Limb (tissue), 2 donors: ENCODE results near the gene DDIT3.
"Not testable (repeated sequence)": the region's sequence is repeated elsewhere in the genome, so short reads cannot be mapped to it uniquely, and the experiment has no call there.

Source experiments
- DNase-seq, 2 donors: peaks; one replicate each; pipeline ENCODE4 v3.0.0-alpha.2; 2016; ENCODE audit errors: extremely low spot score in 2 of 2

Gene DDIT3

DNA sequence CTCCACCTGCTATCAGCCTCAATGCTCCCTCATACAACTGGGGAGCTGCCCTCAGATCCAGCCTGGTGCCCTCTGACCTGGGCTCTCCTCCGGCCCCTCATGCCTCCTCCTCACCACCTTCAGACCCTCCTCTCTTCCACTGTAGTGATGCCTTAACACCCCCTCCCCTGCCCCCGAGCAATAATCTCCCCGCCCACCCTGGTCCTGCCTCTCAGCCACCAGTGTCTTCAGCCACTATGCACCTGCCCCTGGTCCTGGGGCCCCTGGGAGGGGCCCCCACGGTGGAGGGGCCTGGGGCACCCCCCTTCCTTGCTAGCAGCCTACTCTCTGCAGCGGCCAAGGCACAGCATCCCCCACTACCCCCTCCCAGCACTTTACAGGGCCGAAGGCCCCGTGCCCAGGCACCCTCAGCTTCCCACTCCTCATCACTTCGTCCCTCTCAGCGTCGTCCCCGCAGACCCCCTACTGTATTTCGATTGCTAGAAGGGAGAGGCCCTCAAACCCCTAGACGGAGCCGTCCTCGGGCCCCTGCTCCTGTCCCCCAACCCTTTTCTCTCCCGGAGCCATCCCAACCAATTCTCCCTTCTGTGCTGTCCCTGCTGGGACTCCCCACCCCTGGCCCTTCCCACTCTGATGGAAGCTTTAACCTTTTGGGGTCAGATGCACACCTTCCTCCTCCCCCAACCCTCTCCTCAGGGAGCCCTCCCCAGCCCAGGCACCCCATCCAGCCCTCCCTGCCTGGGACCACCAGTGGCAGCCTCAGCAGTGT, 5.5 kb upstream of the DDIT3 start:
- no peak for DNase-seq

GRCh38 chr12:57524814-57525614, 4.7 kb upstream of the DDIT3 start:
- DNase-seq, result peak in 1 of 2 donors; percentile 41

DNA sequence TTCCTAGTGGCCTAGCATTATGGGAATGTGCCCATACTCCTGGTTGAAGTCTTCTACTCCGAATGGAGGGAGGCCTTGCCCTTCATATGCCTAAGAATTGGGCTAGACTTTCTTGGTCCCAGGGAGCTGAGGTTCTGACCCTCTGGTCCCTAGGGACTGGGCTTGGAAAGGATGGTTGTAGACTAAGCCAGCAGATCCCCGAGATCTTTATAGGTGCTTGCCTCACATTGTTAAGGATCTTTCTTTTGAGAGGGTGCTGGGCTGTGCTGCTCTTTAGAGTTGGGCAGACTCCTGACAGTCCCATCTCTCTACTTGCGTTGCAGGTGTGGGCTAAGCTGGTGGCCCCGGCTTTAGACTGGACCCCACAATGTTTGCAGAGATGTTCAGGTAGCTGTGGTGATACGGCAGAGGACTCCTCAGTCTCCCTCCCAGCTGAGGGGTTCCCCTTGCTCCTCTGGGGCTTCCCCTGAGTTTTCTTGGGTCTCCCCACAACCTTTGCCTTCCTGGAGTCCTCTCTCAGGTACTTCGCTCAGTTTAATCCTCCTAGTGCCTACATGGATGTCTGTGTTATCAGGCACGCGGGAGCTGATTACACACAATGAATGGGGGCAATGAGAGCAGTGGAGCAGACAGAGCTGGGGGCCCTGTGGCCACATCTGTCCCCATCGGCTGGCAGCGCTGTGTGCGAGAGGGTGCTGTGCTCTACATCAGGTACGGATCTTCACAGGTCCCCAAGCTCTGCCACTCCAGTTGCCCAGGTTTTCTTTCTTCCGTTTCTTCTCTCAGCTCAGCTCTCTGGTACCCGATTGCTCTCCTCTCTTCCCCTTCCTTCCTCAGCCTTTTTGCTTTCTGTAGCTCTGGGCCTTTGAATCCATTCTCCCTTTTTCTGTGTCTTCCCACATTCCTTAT, 3.6 kb upstream of the DDIT3 start:
- DNase-seq, result no peak

DNA sequence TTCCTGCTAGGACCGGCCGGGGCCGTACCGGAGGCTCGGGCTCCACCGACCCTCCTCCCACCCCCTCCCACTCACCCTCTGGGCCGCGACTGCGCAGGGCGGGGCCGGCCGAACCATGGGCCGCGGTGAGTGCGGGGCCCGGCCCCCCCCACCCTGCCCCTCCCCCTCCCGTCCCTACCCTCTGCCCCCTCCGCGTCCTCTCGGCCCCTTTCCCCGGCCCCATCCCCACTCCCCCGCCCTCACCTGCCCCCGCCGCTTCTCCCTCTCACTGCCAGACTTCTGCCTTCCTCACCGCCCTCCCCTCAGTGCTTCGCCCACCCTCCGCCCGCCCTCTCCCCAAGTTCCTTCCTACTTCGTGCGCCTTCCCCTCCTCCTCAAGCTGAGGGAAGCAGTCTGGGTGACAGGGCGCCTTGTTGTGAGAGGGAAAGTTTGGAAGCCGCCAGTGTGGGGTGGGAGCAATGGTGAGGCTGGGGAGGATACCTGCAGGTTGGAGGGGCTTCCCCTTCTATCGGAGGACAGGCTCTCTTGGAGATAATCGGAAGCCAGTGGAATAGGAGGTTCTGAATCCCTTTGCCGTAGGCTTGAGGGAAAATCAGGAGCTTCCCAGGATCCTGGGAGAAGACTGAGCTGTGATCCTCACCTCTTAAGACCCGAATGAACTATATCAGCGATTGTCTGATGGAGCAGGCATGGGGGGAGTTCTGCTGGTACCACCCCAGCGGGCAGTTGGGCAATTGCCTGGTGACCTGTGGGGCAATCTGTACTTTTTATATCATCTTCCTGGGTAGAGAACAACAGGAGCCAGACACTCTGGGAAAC, 2.8 kb upstream of the DDIT3 start:
- peak in 1 of 2 donors; percentile 67 for DNase-seq

DNA sequence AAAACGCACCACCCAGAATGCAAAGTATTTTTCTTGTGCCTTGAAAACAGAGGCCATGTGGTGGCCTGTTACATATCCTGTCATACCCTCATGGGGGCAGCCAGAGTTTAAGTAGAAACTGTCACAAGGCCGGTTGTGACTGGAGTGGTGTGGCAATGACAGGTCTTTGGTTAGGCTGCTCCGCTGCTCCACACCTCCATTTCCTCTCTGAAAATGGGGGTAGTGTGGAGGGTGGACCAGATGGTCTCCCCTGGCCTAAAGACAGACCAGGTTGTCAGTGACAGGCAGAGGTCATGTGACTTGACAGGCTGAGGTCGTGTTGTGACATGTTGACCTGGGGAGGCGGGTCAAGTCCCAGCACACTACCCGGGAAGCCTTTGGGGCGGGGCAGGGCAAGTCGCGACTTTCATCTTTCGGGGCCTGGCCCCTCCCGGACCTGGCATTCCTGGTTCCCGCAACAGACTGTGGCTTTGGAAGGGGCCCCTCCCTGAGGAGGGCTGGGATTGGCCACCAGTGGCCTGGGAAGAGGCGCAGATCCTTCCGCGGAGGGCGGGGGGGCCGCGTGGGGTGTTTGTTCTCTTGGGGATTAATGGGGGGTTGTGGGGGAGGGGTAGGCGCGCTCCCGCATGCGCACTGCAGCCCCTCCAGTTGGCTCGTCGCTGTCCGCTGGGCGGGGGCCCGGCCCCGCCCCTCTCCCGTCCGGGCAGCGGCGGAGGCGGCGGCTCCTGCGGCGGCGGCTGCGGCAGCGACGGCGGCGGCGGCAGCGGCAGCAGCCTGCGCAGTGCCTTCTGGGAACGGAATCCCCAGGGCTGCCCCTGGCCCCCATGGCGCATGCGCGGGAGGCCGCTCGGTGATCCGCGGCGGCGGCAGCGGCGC, 1.9 kb upstream of the DDIT3 start, which contains the start of gene MBD6:
Gene MBD6, plus strand, starts transcription at position 814 of the 876 bp plus-strand sequence. CDS start 1,480 bp downstream, outside the sequence.
- peak; percentile 80 to 94 for DNase-seq

- DNase-seq, result peak; percentile 19 to 70
These were observed 1.3 kb upstream of the DDIT3 start for GRCh38 chr12:57521525-57522010.

GRCh38 chr12:57519796-57520052, 590 bp downstream of the DDIT3 start:
- no peak for DNase-seq

GRCh38 chr12:57518920-57519795, 1.2 kb downstream of the DDIT3 start:
- no peak for DNase-seq

GRCh38 chr12:57518176-57518919, 2.0 kb downstream of the DDIT3 start:
- no peak for DNase-seq

- DNase-seq, result not testable (repeated sequence)
These were observed 2.6 kb downstream of the DDIT3 start for GRCh38 chr12:57517718-57518117.

GRCh38 chr12:57517187-57517586, 3.1 kb downstream of the DDIT3 start:
- DNase-seq, result no peak

GRCh38 chr12:57516617-57517153, 3.6 kb downstream of the DDIT3 start:
- no peak for DNase-seq

- DNase-seq, result no peak
These were observed 4.3 kb downstream of the DDIT3 start for GRCh38 chr12:57515934-57516541.

- DNase-seq, result no peak
These were observed 4.8 kb downstream of the DDIT3 start for GRCh38 chr12:57515408-57515933.

GRCh38 chr12:57514720-57515407, 5.5 kb downstream of the DDIT3 start:
- DNase-seq, result no peak

- DNase-seq, result not testable (repeated sequence)
These were observed 6.1 kb downstream of the DDIT3 start for GRCh38 chr12:57514246-57514645.
